SK-N-SH (cell line): Measurements from ENCODE around the gene C18orf32. TPM values are rescaled to one million over a fixed set of nuclear protein-coding genes. Genes with fewer than 3 reads are reported as not detected.

Experiments
- CTCF ChIA-PET: fragments of 300-600, 350-600 bp; formaldehyde crosslinking; extraction: SDS; loops from one replicate; lab custom pipeline; 2021; lab: Yijun Ruan, JAX
- POLR2A ChIA-PET: fragments of 350-600 bp; sonication (Branson Sonifier 250); formaldehyde crosslinking; extraction: SDS; loops from one replicate; lab custom pipeline; 2020; ENCODE audit warnings: antibody characterized with exemption, inconsistent platforms; lab: Yijun Ruan, JAX
- DNase-seq: peaks from one replicate; pipeline ENCODE4 v3.0.0; 2012
- H2AFZ ChIP-seq: fragments of 200-600 bp; sonication (generic); 2 replicates; pipeline ENCODE4 v1.8.1; 2016; ENCODE audit warnings: antibody characterized with exemption, mild to moderate bottlenecking, low read depth
- H3F3A ChIP-seq: fragments of 200-600 bp; sonication (generic); replicated peaks from 2 replicates; pipeline ENCODE3; 2016; ENCODE audit warnings: antibody characterized with exemption, mild to moderate bottlenecking; ENCODE audit not compliant: insufficient read depth
- H3K27ac ChIP-seq, 2 experiments: fragments of 200-500 bp in 1 of 2; fragments of 200-600 bp in 1 of 2; sonication (Bioruptor generic) in 1 of 2; sonication (generic), shearing (Covaris generic) in 1 of 2; 2 replicates each; pipeline versions ENCODE4 v1.5.1 to v1.6.1; 2014 to 2016; ENCODE audit warnings: low read depth in 2 of 2, inconsistent platforms in 1 of 2, low read length in 1 of 2, mild to moderate bottlenecking in 1 of 2, mixed read lengths in 1 of 2
- H3K27me3 ChIP-seq: fragments of 200-600 bp; sonication (generic), shearing (Covaris generic); 2 replicates; pipeline ENCODE4 v1.6.1; 2016; ENCODE audit warnings: mixed run types; ENCODE audit not compliant: insufficient read depth
- H3K36me3 ChIP-seq, 2 experiments: fragments of 200-500 bp in 1 of 2; fragments of 200-600 bp in 1 of 2; sonication (Bioruptor generic) in 1 of 2; sonication (generic) in 1 of 2; replicated peaks in 1 of 2; 2 replicates each; pipeline versions ENCODE3 to v1.5.1; 2014 to 2016; ENCODE audit warnings: low read length in 1 of 2, mild to moderate bottlenecking in 1 of 2; ENCODE audit not compliant: insufficient read depth in 2 of 2, control insufficient read depth in 1 of 2
- H3K4me1 ChIP-seq, 2 experiments: fragments of 200-500 bp in 1 of 2; fragments of 200-600 bp in 1 of 2; sonication (Bioruptor generic) in 1 of 2; sonication (generic), shearing (Covaris generic) in 1 of 2; 2 replicates each; pipeline versions ENCODE4 v1.5.1 to v1.6.1; 2014 to 2016; ENCODE audit warnings: low read depth in 1 of 2, low read length in 1 of 2, mixed run types in 1 of 2; ENCODE audit not compliant: insufficient read depth in 2 of 2, control insufficient read depth in 1 of 2
- H3K4me2 ChIP-seq: fragments of 200-600 bp; sonication (generic), shearing (Covaris generic); 2 replicates; pipeline ENCODE4 v1.6.1; 2017; ENCODE audit warnings: mixed run types
- H3K4me3 ChIP-seq, 2 experiments: fragments of 200-500 bp in 1 of 2; fragments of 200-600 bp in 1 of 2; sonication (Bioruptor generic) in 1 of 2; sonication (generic), shearing (Covaris generic) in 1 of 2; 2 replicates each; pipeline versions ENCODE4 v1.5.1 to v1.8.1; 2014 to 2016; ENCODE audit warnings: low read depth in 2 of 2, inconsistent platforms in 1 of 2, low read length in 1 of 2, mild to moderate bottlenecking in 1 of 2, mixed read lengths in 1 of 2, moderate library complexity in 1 of 2
- H3K79me2 ChIP-seq: fragments of 200-600 bp; sonication (generic); 2 replicates; pipeline ENCODE4 v1.8.1; 2017; ENCODE audit warnings: mild to moderate bottlenecking; ENCODE audit not compliant: insufficient read depth
- H3K9ac ChIP-seq: fragments of 200-600 bp; sonication (generic); 2 replicates; pipeline ENCODE4 v1.6.1; 2017; ENCODE audit warnings: mixed run types
- H3K9me2 ChIP-seq: fragments of 200-600 bp; sonication (generic); 2 replicates; pipeline ENCODE4 v1.6.1; 2017; ENCODE audit warnings: mixed run types
- H3K9me3 ChIP-seq: fragments of 200-600 bp; sonication (generic); 2 replicates; pipeline ENCODE4 v1.6.1; 2017; ENCODE audit warnings: mixed run types, mild to moderate bottlenecking, moderate library complexity
- H4K20me1 ChIP-seq: fragments of 200-600 bp; sonication (generic); 2 replicates; pipeline ENCODE4 v1.6.1; 2017; ENCODE audit warnings: mild to moderate bottlenecking, mixed run types; ENCODE audit not compliant: insufficient read depth
- EP300 ChIP-seq, 2 experiments: IDR thresholded peaks; 2 replicates each; pipeline versions ENCODE4 v1.4.0 to v1.6.1; 2012; ENCODE audit warnings: borderline replicate concordance in 1 of 2, low read depth in 1 of 2, low read length in 1 of 2
- EZH2phosphoT487 ChIP-seq: fragments of 200-600 bp; sonication (generic); IDR thresholded peaks from 2 replicates; pipeline ENCODE4 v1.6.1; 2017; ENCODE audit warnings: low read depth, mixed run types, mild to moderate bottlenecking, antibody characterized with exemption, moderate library complexity, borderline replicate concordance
- FOSL2 ChIP-seq: IDR thresholded peaks from 2 replicates; pipeline ENCODE4 v1.4.0; 2012; ENCODE audit warnings: low read depth, mild to moderate bottlenecking, moderate library complexity, borderline replicate concordance
- FOXJ3 ChIP-seq: sonication (generic); formaldehyde crosslinking; IDR thresholded peaks from 2 replicates; pipeline ENCODE4 v1.5.1; 2020; ENCODE audit warnings: mild to moderate bottlenecking, missing genetic modification reagents
- GABPA ChIP-seq: IDR thresholded peaks from 2 replicates; pipeline ENCODE4 v1.4.0; 2012; ENCODE audit warnings: low read depth, mild to moderate bottlenecking
- MXI1 ChIP-seq: IDR thresholded peaks from 2 replicates; pipeline ENCODE4 v1.6.1; 2012; ENCODE audit warnings: mild to moderate bottlenecking, low read depth, low read length, improper control_type of control experiment
- NFIC ChIP-seq: IDR thresholded peaks from 2 replicates; pipeline ENCODE4 v1.4.0; 2012; ENCODE audit warnings: borderline replicate concordance
- POLR2AphosphoS5 ChIP-seq: IDR thresholded peaks from 2 replicates; pipeline ENCODE4 v1.6.1; 2012; ENCODE audit warnings: low read depth, low read length
- RAD21 ChIP-seq: IDR thresholded peaks from 2 replicates; pipeline ENCODE4 v1.6.1; 2012; ENCODE audit warnings: mild to moderate bottlenecking, low read length
- RCOR1 ChIP-seq: fragments of 150-350 bp; IDR thresholded peaks from 2 replicates; pipeline ENCODE4 v1.6.1; 2017; ENCODE audit warnings: antibody characterized with exemption, low read length
- RFX5 ChIP-seq: IDR thresholded peaks from 2 replicates; pipeline ENCODE4 v1.6.1; 2012; ENCODE audit warnings: mild to moderate bottlenecking, improper control_type of control experiment, low read length
- SIN3A ChIP-seq: IDR thresholded peaks from 2 replicates; pipeline ENCODE4 v1.6.1; 2012; ENCODE audit warnings: low read depth, mild to moderate bottlenecking, low read length, moderate library complexity, borderline replicate concordance
- SMC3 ChIP-seq: IDR thresholded peaks from 2 replicates; pipeline ENCODE4 v1.6.1; 2012; ENCODE audit warnings: low read depth, low read length, improper control_type of control experiment
- TAF1 ChIP-seq: IDR thresholded peaks from 2 replicates; pipeline ENCODE4 v1.6.1; 2012; ENCODE audit warnings: low read depth, mild to moderate bottlenecking, low read length, moderate library complexity, borderline replicate concordance
- TEAD4 ChIP-seq: IDR thresholded peaks from 2 replicates; pipeline ENCODE4 v1.4.0; 2012; ENCODE audit warnings: mild to moderate bottlenecking, borderline replicate concordance; ENCODE audit not compliant: insufficient read depth
- WGBS: methylation state at CpG from one replicate; pipeline ENCODE4 v1.1.6; 2017; ENCODE audit warnings: low lambda C conversion rate; 5-methylcytosine and 5-hydroxymethylcytosine counted together
- polyA plus RNA-seq, 3 experiments: library from polyadenylated mRNA; depleted of rRNA; stranded (reverse); fragments of >200 nt; gene quantifications; 2 replicates each; pipeline ENCODE4 v1.2.3, GENCODE V29; 2012
- TF ChIP-seq, protein P1 (sequence below): fragments of 150-350 bp; IDR thresholded peaks from 2 replicates; pipeline ENCODE4 v1.6.1; 2017; ENCODE audit warnings: antibody characterized with exemption, low read length, low read depth, borderline replicate concordance
- TF ChIP-seq, protein P2 (sequence below): IDR thresholded peaks from 2 replicates; pipeline ENCODE4 v1.6.1; 2012; ENCODE audit warnings: mild to moderate bottlenecking, low read depth, low read length, moderate library complexity
- TF ChIP-seq, protein P3 (sequence below): IDR thresholded peaks from 2 replicates; pipeline ENCODE4 v1.4.0; 2012; ENCODE audit warnings: low read depth
- TF ChIP-seq, protein P4 (sequence below): IDR thresholded peaks from 2 replicates; pipeline ENCODE4 v1.4.0; 2012; ENCODE audit warnings: low read depth, borderline replicate concordance
- TF ChIP-seq, protein P5 (sequence below): fragments of 150-350 bp; IDR thresholded peaks from 2 replicates; pipeline ENCODE4 v1.6.1; 2016; ENCODE audit warnings: mild to moderate bottlenecking, low read depth, low read length
- TF ChIP-seq, protein P6 (sequence below): fragments of 200-600 bp; sonication (generic); IDR thresholded peaks from 2 replicates; pipeline ENCODE4 v1.6.1; 2017; ENCODE audit warnings: antibody characterized with exemption, mild to moderate bottlenecking, moderate library complexity

Gene C18orf32
- 28.7 and 29.4 TPM in 2 replicates for polyA plus RNA-seq (2012; rRNA removed)
- polyA plus RNA-seq (2012; cell fraction: cytosol; rRNA removed) = 43.1 and 57.0 TPM in 2 replicates
- 11.1 and 11.5 TPM in 2 replicates for polyA plus RNA-seq (2012; cell fraction: nucleus; rRNA removed)

DNA sequence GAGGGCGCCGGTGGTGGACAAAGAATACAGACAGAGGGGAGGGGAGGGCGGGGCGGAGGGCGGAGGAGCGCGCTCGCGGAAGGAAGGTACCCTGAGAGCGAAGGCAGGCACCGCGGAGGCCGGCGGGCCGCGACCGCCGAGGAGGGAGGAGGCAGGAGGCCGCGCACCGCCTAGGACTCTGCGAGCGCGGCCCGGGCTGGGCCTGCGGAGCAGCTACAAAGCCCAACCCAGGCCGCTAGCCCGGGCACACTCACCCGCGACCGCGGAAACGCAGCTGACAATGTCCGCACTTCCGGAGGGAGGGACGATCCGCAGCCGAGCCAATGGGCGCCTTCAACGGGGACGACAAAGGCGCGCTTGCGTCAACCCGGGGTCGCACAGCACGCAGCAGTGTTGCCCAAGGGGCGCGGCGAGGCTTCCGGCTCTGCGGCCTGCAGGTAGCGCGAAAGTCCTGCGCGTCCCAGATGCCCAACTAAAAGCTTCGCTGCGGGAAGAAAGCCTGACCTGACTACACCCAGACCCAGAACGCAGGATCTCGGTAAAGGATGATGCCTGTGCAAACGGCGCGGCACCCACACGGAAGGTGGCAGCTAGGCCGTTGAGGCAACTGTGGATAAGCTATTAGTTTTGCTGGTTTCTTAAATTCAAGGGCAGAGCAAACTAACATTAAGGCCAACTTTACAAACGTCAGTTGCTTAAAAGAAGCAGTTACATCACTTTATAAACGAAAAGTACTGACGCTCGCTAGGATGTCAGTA is at the start of gene C18orf32:
Gene C18orf32, minus strand, starts transcription at position 282 of the 758 bp plus-strand sequence. CDS start 3,486 bp downstream, outside the sequence.
- H3K36me3 ChIP-seq = peaks cover 41 to 58% of the 10 kb centered on the region in 2 experiments
- peaks cover 74% of the 10 kb centered on the region for H3K79me2 ChIP-seq
- peak within 1 kb of the TSS; percentile 88 to 89 for H3K27ac ChIP-seq
- H4K20me1 ChIP-seq = peaks cover 22% of the 10 kb centered on the region
- H3K4me2 ChIP-seq = peak within 1 kb of the TSS; percentile 77
- WGBS = 15% methylated on average over 24 of the region's 69 CpGs
- H3K9ac ChIP-seq = peak within 1 kb of the TSS; percentile 81
- CTCF ChIA-PET = interaction anchor here (0.5 to 2.9 kb wide), 5 partner anchors 9 to 802 kb away, joined by 3 to 9 read pairs (median 3); no protein-coding TSS in a partner anchor
- peak within 1 kb of the TSS; percentile 73 to 87 for H3K4me3 ChIP-seq
- DNase-seq = peak; percentile 94
- POLR2A ChIA-PET = interaction anchor here (0.6 to 2.1 kb wide), 10 partner anchors 8 to 1483 kb away, joined by 3 to 9 read pairs (median 4); partner anchors contain the start of gene CTIF
- H3F3A ChIP-seq = peaks cover 47% of the 10 kb centered on the region
- no peaks in the 10 kb centered on the region for H3K9me3 ChIP-seq
- H2AFZ ChIP-seq = peak within 1 kb of the TSS; percentile 67
- peaks cover 12 to 33% of the 10 kb centered on the region in 2 experiments; a peak in 3 of 4 replicates for H3K4me1 ChIP-seq
- no peaks in the 10 kb centered on the region for H3K9me2 ChIP-seq
- H3K27me3 ChIP-seq = no peaks in the 10 kb centered on the region
- TF ChIP-seq SMC3 (no peak), POLR2AphosphoS5 (peak; percentile 94), NFIC (no peak), SIN3A (peak; percentile 58; the same call in 1 of the 2 replicates), TAF1 (peak; percentile 88), RCOR1 (peak; percentile 27; the same call in 1 of the 2 replicates), RFX5 (peak; percentile 30; the same call in 1 of the 2 replicates), FOSL2 (no peak), RAD21 (no peak), EP300 (IDR thresholded peaks at IDR 0.05; ENCODE audit: borderline replicate concordance in 1 of 2, low read depth in 1 of 2, low read length in 1 of 2) (peak in 1 of 2 experiments; percentile 42; a peak in 1 of 4 replicates), MXI1 (peak; percentile 84), FOXJ3 (peak; percentile 70; the same call in 1 of the 2 replicates), TEAD4 (no peak), GABPA (peak; percentile 79), EZH2phosphoT487 (no peak)
- TF ChIP-seq, protein P1, sequence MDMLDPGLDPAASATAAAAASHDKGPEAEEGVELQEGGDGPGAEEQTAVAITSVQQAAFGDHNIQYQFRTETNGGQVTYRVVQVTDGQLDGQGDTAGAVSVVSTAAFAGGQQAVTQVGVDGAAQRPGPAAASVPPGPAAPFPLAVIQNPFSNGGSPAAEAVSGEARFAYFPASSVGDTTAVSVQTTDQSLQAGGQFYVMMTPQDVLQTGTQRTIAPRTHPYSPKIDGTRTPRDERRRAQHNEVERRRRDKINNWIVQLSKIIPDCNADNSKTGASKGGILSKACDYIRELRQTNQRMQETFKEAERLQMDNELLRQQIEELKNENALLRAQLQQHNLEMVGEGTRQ = no peak
- TF ChIP-seq, protein P2, sequence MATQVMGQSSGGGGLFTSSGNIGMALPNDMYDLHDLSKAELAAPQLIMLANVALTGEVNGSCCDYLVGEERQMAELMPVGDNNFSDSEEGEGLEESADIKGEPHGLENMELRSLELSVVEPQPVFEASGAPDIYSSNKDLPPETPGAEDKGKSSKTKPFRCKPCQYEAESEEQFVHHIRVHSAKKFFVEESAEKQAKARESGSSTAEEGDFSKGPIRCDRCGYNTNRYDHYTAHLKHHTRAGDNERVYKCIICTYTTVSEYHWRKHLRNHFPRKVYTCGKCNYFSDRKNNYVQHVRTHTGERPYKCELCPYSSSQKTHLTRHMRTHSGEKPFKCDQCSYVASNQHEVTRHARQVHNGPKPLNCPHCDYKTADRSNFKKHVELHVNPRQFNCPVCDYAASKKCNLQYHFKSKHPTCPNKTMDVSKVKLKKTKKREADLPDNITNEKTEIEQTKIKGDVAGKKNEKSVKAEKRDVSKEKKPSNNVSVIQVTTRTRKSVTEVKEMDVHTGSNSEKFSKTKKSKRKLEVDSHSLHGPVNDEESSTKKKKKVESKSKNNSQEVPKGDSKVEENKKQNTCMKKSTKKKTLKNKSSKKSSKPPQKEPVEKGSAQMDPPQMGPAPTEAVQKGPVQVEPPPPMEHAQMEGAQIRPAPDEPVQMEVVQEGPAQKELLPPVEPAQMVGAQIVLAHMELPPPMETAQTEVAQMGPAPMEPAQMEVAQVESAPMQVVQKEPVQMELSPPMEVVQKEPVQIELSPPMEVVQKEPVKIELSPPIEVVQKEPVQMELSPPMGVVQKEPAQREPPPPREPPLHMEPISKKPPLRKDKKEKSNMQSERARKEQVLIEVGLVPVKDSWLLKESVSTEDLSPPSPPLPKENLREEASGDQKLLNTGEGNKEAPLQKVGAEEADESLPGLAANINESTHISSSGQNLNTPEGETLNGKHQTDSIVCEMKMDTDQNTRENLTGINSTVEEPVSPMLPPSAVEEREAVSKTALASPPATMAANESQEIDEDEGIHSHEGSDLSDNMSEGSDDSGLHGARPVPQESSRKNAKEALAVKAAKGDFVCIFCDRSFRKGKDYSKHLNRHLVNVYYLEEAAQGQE = 0 out of 2 replicates have a peak, but pooled peaks have one; percentile 4
- TF ChIP-seq, protein P3, sequence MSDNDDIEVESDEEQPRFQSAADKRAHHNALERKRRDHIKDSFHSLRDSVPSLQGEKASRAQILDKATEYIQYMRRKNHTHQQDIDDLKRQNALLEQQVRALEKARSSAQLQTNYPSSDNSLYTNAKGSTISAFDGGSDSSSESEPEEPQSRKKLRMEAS = peak; percentile 90
- TF ChIP-seq, protein P4, sequence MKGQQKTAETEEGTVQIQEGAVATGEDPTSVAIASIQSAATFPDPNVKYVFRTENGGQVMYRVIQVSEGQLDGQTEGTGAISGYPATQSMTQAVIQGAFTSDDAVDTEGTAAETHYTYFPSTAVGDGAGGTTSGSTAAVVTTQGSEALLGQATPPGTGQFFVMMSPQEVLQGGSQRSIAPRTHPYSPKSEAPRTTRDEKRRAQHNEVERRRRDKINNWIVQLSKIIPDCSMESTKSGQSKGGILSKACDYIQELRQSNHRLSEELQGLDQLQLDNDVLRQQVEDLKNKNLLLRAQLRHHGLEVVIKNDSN = peak; percentile 32; the same call in 1 of the 2 replicates
- TF ChIP-seq, protein P5, sequence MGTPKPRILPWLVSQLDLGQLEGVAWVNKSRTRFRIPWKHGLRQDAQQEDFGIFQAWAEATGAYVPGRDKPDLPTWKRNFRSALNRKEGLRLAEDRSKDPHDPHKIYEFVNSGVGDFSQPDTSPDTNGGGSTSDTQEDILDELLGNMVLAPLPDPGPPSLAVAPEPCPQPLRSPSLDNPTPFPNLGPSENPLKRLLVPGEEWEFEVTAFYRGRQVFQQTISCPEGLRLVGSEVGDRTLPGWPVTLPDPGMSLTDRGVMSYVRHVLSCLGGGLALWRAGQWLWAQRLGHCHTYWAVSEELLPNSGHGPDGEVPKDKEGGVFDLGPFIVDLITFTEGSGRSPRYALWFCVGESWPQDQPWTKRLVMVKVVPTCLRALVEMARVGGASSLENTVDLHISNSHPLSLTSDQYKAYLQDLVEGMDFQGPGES = no peak
- TF ChIP-seq, protein P6, sequence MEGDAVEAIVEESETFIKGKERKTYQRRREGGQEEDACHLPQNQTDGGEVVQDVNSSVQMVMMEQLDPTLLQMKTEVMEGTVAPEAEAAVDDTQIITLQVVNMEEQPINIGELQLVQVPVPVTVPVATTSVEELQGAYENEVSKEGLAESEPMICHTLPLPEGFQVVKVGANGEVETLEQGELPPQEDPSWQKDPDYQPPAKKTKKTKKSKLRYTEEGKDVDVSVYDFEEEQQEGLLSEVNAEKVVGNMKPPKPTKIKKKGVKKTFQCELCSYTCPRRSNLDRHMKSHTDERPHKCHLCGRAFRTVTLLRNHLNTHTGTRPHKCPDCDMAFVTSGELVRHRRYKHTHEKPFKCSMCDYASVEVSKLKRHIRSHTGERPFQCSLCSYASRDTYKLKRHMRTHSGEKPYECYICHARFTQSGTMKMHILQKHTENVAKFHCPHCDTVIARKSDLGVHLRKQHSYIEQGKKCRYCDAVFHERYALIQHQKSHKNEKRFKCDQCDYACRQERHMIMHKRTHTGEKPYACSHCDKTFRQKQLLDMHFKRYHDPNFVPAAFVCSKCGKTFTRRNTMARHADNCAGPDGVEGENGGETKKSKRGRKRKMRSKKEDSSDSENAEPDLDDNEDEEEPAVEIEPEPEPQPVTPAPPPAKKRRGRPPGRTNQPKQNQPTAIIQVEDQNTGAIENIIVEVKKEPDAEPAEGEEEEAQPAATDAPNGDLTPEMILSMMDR = no peak
